IMR-90 (cell line): ENCODE data around the gene TPR.

Experiments
- BHLHE40 ChIP-seq: fragments of 150-350 bp; IDR thresholded peaks from 2 replicates; pipeline ENCODE4 v1.6.1; 2016; ENCODE audit warnings: mild to moderate bottlenecking, low read depth, low read length
- CEBPB ChIP-seq: IDR thresholded peaks from 2 replicates; pipeline ENCODE4 v1.6.1; 2012; ENCODE audit warnings: low read depth, low read length, improper control_type of control experiment
- CHD1 ChIP-seq: IDR thresholded peaks from 2 replicates; pipeline ENCODE4 v1.6.1; 2012; ENCODE audit warnings: low read depth, low read length, improper control_type of control experiment
- CTCF ChIP-seq: conservative IDR thresholded peaks from 2 replicates; pipeline ENCODE4 v1.5.1; 2012; ENCODE audit warnings: mild to moderate bottlenecking, low read depth, low read length, improper control_type of control experiment
- FOS ChIP-seq: fragments of 150-350 bp; IDR thresholded peaks from 2 replicates; pipeline ENCODE4 v1.6.1; 2016; ENCODE audit warnings: low read depth, low read length
- MAFK ChIP-seq: IDR thresholded peaks from 2 replicates; pipeline ENCODE4 v1.6.1; 2012; ENCODE audit warnings: low read depth, low read length, improper control_type of control experiment
- MAZ ChIP-seq: IDR thresholded peaks from 2 replicates; pipeline ENCODE4 v1.6.1; 2012; ENCODE audit warnings: low read depth, mild to moderate bottlenecking, low read length, improper control_type of control experiment, moderate library complexity, borderline replicate concordance
- NFE2L2 ChIP-seq: fragments of 150-350 bp; IDR thresholded peaks from 2 replicates; pipeline ENCODE4 v1.6.1; 2016; ENCODE audit warnings: low read depth, mild to moderate bottlenecking, low read length
- POLR2A ChIP-seq: IDR thresholded peaks from 2 replicates; pipeline ENCODE4 v1.6.1; 2012; ENCODE audit warnings: mild to moderate bottlenecking, low read depth, low read length
- RAD21 ChIP-seq: IDR thresholded peaks from 2 replicates; pipeline ENCODE4 v1.6.1; 2012; ENCODE audit warnings: low read length, improper control_type of control experiment
- RCOR1 ChIP-seq: IDR thresholded peaks from 2 replicates; pipeline ENCODE4 v1.6.1; 2012; ENCODE audit warnings: mild to moderate bottlenecking, low read length, improper control_type of control experiment; ENCODE audit not compliant: insufficient replicate concordance
- SMC3 ChIP-seq: fragments of 150-350 bp; IDR thresholded peaks from 2 replicates; pipeline ENCODE4 v1.6.1; 2016; ENCODE audit warnings: low read depth, mild to moderate bottlenecking, antibody characterized with exemption, low read length, moderate library complexity

GRCh38 chr1:186420311-186420710 lies 45.3 kb upstream of the TPR start:
- TF ChIP-seq POLR2A = no peak
- no peak for TF ChIP-seq CTCF
- TF ChIP-seq RCOR1 = no peak
- no peak for TF ChIP-seq MAZ
- no peak for TF ChIP-seq NFE2L2
- TF ChIP-seq MAFK = no peak
- no peak for TF ChIP-seq CEBPB
- TF ChIP-seq RAD21 = no peak
- no peak for TF ChIP-seq FOS
- TF ChIP-seq SMC3 = no peak
- no peak for TF ChIP-seq BHLHE40
- TF ChIP-seq CHD1 = no peak
